Upper lobe of right lung (tissue), 1 donor: Measurements from ENCODE around the gene CARD10. TPM values are rescaled to one million over a fixed set of nuclear protein-coding genes. Genes with fewer than 3 reads are reported as not detected.

Experiments used
- ATAC-seq: fragments of 200-7000 bp; cut with Tn5 transposase; one replicate; pipeline ENCODE4 v1.9.1; 2020; ENCODE audit warnings: mild to moderate bottlenecking, moderate library complexity
- DNase-seq: peaks from one replicate; pipeline ENCODE4 v3.0.0-alpha.2; 2020
- H3K27ac ChIP-seq: fragments of 200-600 bp; one replicate; pipeline ENCODE4 v1.8.0; 2022
- H3K27me3 ChIP-seq: fragments of 200-600 bp; one replicate; pipeline ENCODE4 v1.8.0; 2022; ENCODE audit warnings: mild to moderate bottlenecking
- H3K36me3 ChIP-seq: fragments of 200-600 bp; one replicate; pipeline ENCODE4 v1.8.0; 2022
- H3K4me1 ChIP-seq: fragments of 200-600 bp; one replicate; pipeline ENCODE4 v1.8.0; 2022
- H3K4me3 ChIP-seq: fragments of 200-600 bp; one replicate; pipeline ENCODE4 v1.8.0; 2022; ENCODE audit warnings: mild to moderate bottlenecking
- H3K9me3 ChIP-seq: fragments of 200-600 bp; one replicate; pipeline ENCODE4 v1.8.0; 2022
- intact Hi-C: fragments of 100-400 bp; cut with DNase I; formaldehyde crosslinking; loops from one replicate; pipeline ENCODE4 v1.11.0; 2022
- total RNA-seq: library from RNA; stranded (reverse); fragmentation: NEBNext Ultra II Directional; extraction: Animal tissue kit (Norgen Biotek cat#: 25700); gene quantifications from one replicate; pipeline ENCODE4 v1.2.1, GENCODE V29; 2021
- TF ChIP-seq, protein P1 (sequence below): fragments of 200-600 bp; IDR thresholded peaks from one replicate; pipeline ENCODE4 v1.8.0; 2022; ENCODE audit warnings: antibody characterized with exemption
- donor health status: DM: no; HTN: yes; CAD: no; lungs with severe emphysema.

CARD10 gene
- total RNA-seq, 1 donor from 2014 or later, result 17.0 TPM

DNA sequence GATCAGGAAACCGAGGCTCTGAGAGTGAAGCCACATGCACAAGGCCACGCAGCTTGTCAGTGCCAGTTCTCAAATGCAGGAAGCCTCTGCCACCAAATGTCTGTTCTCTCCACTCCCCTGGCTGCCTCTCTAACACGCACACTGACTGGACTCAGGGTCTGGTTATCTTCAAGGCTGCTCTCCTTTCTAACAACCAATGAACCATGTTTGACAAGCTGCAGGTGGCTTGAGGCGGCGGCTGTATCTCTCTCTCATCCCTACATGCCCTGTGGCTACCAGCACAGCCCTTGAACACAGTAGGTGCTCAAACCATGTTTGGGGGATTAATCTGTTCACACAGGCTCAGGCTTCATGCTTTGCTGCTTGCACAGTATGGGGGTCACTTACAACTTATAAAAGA lies 56.8 kb downstream of the CARD10 start:
- intact Hi-C loops, result no loop called here
- TF ChIP-seq, protein P1, sequence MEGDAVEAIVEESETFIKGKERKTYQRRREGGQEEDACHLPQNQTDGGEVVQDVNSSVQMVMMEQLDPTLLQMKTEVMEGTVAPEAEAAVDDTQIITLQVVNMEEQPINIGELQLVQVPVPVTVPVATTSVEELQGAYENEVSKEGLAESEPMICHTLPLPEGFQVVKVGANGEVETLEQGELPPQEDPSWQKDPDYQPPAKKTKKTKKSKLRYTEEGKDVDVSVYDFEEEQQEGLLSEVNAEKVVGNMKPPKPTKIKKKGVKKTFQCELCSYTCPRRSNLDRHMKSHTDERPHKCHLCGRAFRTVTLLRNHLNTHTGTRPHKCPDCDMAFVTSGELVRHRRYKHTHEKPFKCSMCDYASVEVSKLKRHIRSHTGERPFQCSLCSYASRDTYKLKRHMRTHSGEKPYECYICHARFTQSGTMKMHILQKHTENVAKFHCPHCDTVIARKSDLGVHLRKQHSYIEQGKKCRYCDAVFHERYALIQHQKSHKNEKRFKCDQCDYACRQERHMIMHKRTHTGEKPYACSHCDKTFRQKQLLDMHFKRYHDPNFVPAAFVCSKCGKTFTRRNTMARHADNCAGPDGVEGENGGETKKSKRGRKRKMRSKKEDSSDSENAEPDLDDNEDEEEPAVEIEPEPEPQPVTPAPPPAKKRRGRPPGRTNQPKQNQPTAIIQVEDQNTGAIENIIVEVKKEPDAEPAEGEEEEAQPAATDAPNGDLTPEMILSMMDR, result no peak
- peaks cover 8% of the 10 kb centered on the region for H3K36me3 ChIP-seq
- no peaks in the 10 kb centered on the region for H3K9me3 ChIP-seq
- H3K4me3 ChIP-seq, result no peak overlapping the region
- DNase-seq (no peak), ATAC-seq (no peak)
- no peak overlapping the region for H3K27ac ChIP-seq
- no peaks in the 10 kb centered on the region for H3K27me3 ChIP-seq
- H3K4me1 ChIP-seq, result no peaks in the 10 kb centered on the region

- ATAC-seq (no peak), DNase-seq (no peak)
- H3K36me3 ChIP-seq, result peaks cover 8% of the 10 kb centered on the region
- TF ChIP-seq, protein P1, result no peak
- no peak overlapping the region for H3K4me3 ChIP-seq
- intact Hi-C loops, result no loop called here
- H3K27ac ChIP-seq, result no peak overlapping the region
- H3K9me3 ChIP-seq, result no peaks in the 10 kb centered on the region
- no peaks in the 10 kb centered on the region for H3K27me3 ChIP-seq
- no peaks in the 10 kb centered on the region for H3K4me1 ChIP-seq
Measured at GRCh38 chr22:37461961-37462360, 57.3 kb downstream of the CARD10 start.

DNA sequence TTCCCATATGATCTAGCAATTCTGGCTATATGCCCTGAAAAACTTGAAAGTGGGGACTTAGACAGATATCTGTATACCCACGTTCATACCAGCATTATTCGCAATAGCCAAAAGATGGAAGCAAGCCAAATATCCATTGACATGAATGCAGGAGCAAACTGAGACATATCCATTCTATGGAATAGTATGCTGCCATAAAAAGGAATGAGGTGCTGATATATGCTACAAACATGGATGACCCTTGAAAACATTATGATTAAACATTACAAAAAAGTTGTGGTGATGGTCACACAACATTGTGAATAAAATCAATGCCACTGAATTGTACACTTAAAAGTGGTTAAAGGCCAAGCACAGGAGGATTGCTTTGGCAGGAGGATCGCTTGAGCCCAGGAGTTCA lies 58.5 kb downstream of the CARD10 start:
- Histone ChIP-seq H3K9me3 (no peaks in the 10 kb centered on the region), H3K4me1 (no peaks in the 10 kb centered on the region), H3K36me3 (peaks cover 2% of the 10 kb centered on the region), H3K27me3 (no peaks in the 10 kb centered on the region), H3K4me3 (no peak overlapping the region), H3K27ac (no peak overlapping the region)
- DNase-seq (no peak), ATAC-seq (no peak)
- intact Hi-C loops, result no loop called here
- TF ChIP-seq, protein P1, result no peak

GRCh38 chr22:37459206-37459605 lies 60.0 kb downstream of the CARD10 start:
- Histone ChIP-seq H3K27me3 (no peaks in the 10 kb centered on the region), H3K4me1 (peaks cover 5% of the 10 kb centered on the region), H3K4me3 (no peak overlapping the region), H3K9me3 (no peaks in the 10 kb centered on the region), H3K27ac (no peak overlapping the region), H3K36me3 (no peaks in the 10 kb centered on the region)
- ATAC-seq, result no peak
- DNase-seq, result no peak
- intact Hi-C loops, result no loop called here
- TF ChIP-seq, protein P1, result no peak

- Histone ChIP-seq H3K9me3 (no peaks in the 10 kb centered on the region), H3K4me3 (no peak overlapping the region), H3K27ac (no peak overlapping the region), H3K36me3 (no peaks in the 10 kb centered on the region), H3K4me1 (peaks cover 5% of the 10 kb centered on the region), H3K27me3 (no peaks in the 10 kb centered on the region)
- DNase-seq (peak; percentile 87), ATAC-seq (peak; percentile 91)
- TF ChIP-seq, protein P1, result peak; percentile 85
- intact Hi-C loops, result no loop called here
Measured at GRCh38 chr22:37457093-37457893, 61.9 kb downstream of the CARD10 start.
